CD4-positive, alpha-beta T cell treated with Interleukin-17A for 4 hours (primary cell): ENCODE measurements around the gene FLRT1.

Experiments used
- DNase-seq: peaks from one replicate; pipeline ENCODE4 v3.0.0-alpha.2; 2020; ENCODE audit warnings: mixed read lengths

Gene FLRT1

DNA sequence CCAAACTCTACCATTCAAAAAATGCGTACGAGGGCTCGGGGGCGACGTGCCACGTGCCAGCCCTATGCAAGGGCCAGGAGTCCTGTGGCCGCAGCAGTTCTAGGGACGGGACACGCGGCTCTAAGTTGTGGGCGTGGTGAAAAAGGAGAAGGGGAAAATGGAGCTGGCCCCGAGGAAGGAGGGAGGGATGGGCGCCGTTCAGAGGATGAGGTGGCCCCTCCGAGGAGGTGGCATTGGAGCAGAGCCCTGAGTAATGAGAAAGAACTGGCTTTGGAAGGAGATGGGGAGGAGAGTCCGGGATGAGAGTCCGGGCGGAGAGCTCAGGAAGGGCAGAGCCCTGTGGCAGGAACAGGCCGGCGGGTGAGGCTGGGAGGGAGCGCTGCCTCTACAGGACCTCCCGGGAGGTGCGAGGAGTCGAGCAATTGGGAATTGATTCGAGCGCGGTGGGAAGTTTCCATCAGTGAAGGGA is 28.5 kb upstream of the FLRT1 start:
- DNase-seq, result no peak

DNA sequence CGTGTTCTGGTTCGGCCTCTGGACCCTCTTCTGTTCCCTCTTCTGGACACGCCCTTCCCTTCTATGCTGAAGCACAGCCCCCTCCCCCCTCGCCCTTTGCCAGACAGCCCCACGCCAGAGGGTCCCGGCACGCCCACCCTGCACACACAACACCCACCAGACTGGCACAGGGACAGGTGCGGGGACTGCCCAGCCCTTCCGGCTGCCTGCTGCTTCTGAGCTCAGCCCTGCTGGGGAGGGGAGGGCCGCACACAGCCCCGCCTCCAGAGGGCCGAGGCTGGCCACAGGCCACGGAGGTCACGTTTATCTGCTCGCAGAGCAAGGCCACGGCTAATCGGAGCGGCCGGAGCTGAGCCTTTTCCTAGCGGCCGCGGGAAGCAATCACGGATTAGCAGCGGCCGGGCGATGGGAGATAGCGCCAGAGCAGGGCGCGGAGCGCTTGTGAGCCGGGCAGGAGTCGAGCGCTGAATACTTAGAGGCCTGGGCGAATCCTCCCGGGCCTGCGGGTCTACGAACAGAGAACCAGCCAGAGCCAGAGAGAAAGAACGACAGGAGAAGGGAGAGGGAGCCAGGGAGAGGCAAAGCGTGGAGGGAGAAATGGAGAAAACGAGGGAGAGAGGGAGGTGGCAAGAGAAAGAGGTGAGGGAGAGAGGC is 28.0 kb upstream of the FLRT1 start:
- peak; percentile 23 for DNase-seq

DNA sequence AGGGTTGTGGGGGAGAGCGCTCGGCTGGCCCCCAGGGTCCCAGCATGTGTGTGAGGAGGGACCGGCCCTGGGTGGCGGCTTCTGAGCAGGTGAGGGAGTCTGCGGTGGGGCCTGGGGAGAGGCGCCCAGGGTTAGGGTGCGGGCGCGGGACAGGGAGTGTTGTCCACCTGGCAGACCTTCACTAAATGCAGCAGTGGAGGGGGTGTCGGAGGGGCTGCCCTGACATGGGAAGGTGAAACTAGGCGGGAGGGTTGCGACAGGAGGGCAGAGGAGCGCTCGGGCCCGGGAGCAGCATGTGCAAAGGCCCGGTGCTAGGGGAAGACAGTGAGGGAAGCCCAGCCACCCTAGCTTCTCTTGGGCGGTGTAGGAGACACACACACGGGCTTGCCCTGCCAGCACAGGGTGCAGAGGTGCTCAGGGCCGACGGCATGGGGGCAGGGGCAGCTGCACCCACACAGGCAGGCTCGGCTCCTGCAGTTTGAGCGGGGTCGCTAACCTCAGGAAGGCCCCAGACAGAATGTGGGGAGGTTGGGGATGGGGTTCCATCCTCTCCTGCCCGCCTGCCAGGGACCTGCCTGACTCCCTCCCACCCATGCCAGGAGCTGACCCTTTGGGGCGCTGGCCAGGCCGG is 27.3 kb upstream of the FLRT1 start:
- no peak for DNase-seq

DNA sequence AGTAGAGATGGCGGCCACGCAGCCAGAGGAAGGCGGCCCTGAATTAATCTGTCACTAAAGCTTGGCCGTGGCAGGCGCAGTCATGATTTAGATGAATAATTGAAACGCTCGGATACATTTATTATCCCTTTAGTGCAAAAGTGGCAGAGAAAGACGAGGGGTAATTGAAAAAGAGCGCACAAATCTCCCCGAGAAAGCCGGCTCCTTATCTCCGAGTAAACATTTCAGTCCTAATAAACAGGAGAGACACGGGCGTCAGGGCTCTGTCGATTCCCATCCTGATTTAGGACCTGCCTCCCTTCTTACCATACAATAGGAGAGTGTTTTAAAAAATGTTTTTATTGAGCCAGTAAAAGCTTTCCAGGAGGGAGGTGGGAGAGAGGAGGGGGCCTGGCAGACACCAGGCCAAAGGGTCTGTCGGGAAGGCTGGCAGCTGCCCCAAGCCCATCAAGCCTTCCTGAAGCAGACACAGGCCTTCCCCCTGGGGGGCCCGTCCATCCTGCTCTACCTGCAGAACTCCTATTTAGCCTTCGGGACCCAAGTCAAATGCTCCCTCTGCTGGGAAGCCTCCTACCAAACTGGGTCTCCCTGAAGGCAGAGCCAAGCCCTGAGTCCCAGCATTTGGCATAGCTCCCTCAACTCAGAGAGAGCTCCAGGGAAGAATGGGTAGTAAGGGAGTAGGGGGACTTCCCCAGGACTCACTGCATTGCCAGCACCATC is 26.7 kb upstream of the FLRT1 start:
- DNase-seq, result no peak

- DNase-seq, result no peak
Observed at GRCh38 chr11:64009710-64010109, 26.0 kb upstream of the FLRT1 start.

DNA sequence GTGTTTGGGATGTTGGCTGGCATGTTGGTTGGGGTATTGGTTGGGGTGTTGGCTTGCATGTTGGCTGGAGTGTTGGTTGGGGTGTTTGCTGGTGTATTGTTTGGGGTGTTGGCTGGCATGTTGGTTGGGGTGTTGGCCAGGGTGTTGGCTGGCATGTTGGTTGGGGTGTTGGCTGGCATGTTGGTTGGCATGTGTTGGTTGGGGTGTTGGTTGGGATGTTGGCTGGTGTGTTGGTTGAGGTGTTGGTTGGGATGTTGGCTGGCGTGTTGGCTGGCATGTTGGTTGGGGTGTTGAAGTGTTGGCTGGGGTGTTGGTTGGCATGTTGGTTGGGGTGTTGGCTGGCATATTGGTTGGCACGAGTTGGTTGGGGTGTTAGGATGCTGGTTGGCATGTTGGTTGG is 24.9 kb upstream of the FLRT1 start:
- DNase-seq, result no peak

DNA sequence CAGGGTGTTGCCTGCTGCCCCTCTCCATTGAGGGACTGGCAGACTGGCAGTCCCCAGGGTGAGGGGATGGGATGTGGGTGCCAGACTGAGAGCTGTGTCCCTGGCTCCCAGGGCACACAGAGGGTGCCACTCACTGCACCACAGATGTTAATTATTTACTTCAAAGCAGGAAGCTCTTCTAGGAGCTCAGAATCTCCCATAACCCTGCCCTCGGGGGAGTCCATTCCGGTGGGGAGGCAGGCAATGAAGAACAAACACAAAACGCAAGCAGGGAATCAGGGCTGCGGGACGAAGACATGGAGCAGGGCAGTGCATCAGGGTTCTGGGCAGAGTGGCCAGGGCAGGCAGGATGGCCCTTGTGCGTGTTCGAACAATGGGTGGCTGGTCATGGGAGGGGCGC is 24.4 kb upstream of the FLRT1 start:
- no peak for DNase-seq

DNA sequence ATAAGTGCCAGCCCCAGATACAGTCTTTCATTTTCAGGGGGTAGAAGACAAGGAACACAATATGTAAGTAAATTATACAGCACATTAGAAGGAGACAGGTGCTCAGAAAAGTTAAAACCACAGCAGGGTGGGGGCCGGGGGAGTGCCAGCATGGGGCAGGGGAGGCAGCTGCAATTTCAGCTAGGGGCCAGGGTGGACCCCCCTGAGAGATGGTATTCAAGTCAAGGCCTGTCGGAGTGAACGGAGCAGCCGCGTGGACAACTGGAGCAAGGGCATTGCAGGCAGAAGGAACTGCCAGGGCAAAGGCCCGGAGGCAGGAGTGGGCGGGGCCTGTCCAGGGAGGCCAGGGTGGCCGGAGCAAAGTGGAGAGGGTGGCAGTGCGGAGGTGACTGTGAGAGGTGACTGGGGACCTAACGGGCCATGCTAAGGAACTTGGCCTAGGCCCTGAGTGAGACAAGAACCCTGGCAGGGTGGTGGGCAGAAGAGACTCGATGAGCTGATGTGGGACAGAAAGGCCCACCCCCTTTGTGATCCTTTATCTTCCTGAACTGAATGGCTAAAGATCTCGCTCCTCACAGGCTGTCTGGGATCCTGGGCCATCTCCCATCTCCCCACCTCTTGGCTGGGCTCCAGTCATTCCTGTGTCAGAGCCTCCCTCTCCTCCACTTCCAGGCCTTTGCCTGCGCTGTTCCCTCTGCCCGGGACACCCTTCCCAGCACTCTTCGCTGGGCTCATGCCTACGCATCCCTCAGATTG is 22.4 kb upstream of the FLRT1 start:
- no peak for DNase-seq

DNA sequence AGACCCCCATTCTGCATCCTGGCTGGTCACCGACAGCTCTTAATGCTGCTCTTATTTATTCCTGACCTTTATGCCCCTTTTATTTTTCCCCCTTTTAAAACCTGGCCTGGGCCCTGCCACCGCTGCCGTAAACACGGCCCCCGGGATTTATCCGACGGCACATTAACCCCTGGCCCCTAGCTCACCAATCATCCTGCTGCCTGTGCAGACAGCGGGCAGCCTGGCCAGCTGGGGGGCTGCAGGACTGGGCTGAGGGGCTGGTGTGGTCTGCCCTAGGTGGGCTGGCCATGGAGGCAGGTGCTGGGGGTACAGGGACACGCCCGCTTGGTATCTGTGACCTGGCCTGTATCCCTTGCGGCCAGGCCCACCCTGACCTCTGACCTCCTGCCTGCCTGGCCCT is 21.4 kb upstream of the FLRT1 start:
- no peak for DNase-seq

- DNase-seq, result no peak
Observed at GRCh38 chr11:64015510-64015909, 20.2 kb upstream of the FLRT1 start.

- no peak for DNase-seq
Observed at GRCh38 chr11:64015935-64016845, 19.5 kb upstream of the FLRT1 start.

- no peak for DNase-seq
Observed at GRCh38 chr11:64017945-64018224, 17.8 kb upstream of the FLRT1 start.

GRCh38 chr11:64018310-64018709 is 17.4 kb upstream of the FLRT1 start:
- DNase-seq, result no peak

DNA sequence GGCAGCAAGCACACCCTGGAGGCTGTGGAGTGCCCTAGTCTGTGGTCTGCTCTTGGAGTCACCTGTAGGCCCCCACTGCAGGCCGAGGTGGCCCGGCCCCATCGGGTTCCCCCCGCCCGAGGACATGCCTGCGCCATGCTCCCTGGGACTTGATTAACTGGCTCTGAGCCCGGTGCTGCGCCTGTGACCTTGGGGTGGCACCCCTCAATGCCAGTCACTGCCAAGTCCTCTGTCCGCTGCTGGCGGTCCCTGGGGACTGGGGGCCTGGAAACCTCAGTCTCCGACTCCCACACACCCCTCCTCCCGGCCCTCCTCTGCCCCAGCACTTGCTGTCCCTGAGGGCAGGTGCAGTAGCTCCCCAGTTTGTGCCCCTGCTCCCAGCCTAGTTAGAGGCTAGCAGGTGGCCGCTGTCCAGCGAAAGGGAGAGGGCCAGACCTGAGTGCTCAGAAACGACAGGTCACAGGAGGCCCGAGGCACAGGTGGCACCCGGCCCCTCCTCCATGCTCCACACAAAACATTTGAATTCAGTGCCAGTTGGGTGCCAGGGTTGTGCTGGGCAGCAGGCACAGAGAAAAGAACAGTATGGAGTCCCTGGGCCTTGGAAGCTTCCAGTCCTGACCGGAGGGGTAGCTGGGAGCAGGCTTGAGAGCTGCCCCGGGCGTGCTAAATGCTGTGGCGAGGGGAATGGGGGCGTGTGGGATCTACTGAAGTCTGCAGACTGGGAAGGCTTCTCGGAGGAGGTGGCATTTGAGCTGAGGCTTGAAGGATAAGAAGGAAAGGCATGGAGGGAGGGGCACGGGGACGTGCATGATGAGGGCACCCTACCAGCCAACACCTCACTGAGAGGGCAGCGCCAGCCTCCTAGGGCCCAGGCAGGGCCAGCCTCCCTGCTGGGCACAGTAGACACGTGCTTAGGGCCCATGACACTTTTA is 16.4 kb upstream of the FLRT1 start:
- DNase-seq, result no peak

DNA sequence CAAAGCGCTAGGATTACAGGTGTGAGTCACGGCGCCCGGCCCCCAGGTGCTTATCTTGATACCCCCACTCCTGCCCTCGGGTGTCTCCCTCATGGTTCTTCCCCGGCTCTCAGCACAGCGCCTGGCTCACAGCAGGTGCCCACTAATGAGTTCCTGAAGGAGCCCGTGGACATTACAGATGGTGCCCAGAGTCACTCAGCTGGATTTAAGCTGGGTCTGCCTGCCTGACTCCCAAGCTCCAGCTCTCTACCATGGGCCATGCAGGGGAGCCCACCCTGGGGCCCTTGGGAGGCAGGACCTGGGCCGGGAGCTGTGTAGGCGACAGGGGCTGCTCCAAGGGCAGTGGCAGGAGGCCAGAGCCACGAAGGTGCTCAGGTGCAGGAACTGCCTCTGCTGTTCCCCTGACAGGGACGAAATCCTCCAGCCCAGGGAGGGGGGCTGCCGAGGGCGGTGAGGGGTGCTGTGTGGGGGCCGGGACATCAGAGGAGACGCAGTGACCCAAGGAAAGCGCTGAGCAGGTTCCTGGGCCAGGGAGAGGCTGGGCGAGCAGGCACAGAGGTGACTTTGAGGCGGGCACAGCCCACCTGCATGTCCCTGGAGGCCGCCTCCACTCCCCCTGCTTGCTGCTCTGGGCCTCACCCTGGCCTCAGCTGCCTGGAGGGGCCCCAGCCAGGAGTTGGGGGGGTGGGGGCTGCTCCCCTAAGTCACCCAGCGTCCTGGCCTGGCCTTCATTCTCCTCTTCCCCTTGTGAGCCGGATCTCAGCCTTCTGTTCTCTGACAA is 14.6 kb upstream of the FLRT1 start:
- no peak for DNase-seq

DNA sequence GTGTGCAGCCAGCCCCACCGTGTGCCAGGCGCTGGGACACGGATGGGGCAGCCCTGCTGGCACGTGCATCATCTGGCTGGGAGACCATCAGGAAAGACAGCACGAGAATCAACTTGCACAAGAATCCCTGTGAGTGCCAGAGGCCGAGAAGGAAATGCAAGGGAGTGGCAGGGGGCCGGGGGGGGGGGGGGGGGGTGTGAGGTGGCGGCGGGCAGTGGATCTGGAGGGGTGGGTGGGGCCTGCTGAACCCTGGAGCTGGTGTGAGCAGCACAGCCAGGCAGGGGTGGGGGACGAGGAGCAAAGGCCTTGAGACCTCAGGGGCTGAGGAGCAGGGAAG is 14.0 kb upstream of the FLRT1 start:
- DNase-seq, result no peak

- DNase-seq, result no peak
Observed at GRCh38 chr11:64022125-64022784, 13.5 kb upstream of the FLRT1 start.

- no peak for DNase-seq
Observed at GRCh38 chr11:64023712-64024710, 11.7 kb upstream of the FLRT1 start.

DNA sequence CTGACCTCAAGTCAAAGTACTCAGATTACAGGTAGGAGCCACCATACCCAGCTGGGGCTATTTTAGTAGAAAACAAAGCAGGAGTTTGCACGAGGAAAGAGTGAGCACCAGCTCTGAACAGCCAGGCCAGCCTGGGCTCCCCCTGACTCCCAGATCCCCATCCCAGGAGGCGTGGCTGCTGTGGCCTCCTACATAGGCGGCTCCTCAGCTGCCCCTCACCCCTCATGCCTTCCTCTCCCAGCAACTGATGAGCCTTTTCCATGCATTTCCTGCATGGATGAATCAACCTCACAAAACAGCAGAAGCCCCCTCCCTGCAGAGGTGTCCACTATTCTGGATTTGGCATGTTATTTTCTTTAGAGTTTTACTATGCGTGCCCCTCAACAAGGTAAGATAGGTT is 10.5 kb upstream of the FLRT1 start:
- DNase-seq, result no peak
